ENCODE data around the gene NQO2. TPM values are rescaled to one million over a fixed set of nuclear protein-coding genes. Genes with fewer than 3 reads are reported as not detected.
"Not testable (repeated sequence)": the region's sequence is repeated elsewhere in the genome, so short reads cannot be mapped to it uniquely, and the experiment has no call there.

Gene NQO2
- total RNA-seq, 1 donor, result 14.5 TPM

DNA sequence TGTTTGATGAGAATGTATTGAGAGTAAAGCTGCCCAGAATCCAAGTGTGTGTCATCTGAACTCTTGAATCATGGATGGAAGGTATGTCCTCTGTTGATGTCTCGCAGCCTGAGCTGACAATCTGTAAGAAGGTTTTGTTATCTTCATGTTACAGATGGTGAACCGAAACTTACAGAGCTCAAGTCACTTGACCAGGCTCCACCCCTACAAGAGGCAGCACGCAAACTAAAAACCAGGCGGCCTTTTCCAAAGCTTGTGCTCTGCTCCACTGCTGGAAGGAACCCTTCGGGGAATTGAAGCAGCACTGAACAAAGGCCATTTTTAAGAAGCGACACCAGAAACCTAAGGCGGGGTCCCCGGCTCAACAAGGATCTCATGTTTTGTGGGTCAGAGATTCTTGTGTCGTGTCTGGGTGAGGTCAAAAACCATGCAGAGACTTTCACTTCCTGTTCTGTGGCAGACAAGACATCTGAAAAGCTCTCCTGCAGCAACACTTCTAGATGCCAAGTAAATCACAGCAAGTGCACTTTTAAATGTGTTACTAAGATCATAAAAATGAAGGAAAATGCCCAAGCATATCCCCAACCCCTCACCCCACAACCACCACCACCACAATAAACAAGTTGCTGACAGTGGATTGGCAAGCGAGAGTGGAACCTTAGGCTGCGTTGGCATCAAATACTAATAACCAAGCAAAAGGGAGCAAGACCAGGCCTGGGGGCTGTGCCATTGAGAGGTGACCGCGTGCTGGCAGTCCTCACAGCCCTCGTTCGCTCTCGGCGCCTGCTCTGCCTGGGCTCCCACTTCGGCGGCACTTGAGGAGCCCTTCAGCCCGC is 27.3 kb downstream of the NQO2 start:
- Histone ChIP-seq H3K4me3 (ENCODE audit: low read length) (no peak overlapping the region), H3K4me1 (ENCODE audit: insufficient read depth, low read length) (peaks cover 67% of the 10 kb centered on the region), H3K27me3 (ENCODE audit: insufficient read depth, low read length) (no peaks in the 10 kb centered on the region), H3K9me3 (ENCODE audit: low read depth, low read length) (no peaks in the 10 kb centered on the region)

DNA sequence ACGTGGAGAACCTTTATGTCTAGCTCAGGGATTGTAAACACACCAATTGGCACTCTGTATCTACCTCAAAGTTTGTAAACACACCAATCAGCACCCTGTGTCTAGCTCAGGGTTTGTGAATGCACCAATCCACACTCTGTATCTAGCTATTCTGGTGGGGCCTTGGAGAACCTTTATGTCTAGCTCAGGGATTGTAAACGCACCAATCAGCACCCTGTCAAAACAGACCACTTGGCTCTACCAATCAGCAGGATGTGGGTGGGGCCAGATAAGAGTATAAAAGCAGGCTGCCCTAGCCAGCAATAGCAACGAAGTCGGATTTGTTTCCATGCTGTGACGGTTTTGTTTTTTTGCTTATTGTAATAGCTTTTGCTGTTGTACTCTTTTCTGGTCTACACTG is 28.5 kb downstream of the NQO2 start:
- peaks cover 56% of the 10 kb centered on the region for H3K4me1 ChIP-seq (ENCODE audit: insufficient read depth, low read length)
- not testable (repeated sequence) for H3K4me3 ChIP-seq (ENCODE audit: low read length); H3K27me3 ChIP-seq (ENCODE audit: insufficient read depth, low read length); H3K9me3 ChIP-seq (ENCODE audit: low read depth, low read length)

DNA sequence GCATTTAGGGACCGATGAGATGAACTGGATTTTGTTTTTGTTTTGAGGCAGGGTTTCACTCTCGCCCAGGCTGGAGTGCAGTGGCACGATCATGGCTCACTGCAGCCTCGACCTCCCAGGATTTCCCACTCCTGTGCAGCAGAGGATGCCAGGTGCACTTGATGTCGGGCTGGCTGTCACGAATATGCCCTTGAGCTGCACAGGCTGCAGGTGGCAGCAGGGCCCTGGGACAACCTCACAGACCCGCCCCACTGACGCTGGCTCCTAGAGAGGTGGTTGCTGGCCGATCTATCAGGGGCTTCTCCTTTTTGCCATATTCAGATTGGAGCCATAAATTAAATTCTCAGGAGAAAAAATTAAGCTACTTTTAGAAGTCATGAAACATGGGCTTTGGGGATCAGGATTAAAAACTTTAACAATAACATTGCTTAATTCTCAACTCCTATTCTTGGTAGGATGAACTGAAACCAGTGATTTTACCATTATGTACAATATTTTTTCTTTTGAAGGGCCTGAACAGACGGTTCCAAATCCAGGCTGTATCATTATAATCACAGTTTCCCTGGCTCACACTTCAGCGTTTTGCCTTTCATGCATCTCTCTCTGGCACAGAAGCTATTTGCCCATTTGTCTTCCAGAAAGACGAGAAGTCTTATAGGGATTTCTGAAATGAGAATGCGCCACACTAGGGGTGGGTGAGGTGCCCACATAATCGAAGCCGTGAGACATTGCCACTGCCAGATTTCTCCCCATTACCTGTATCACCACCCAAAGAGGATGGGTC is 32.4 kb downstream of the NQO2 start:
- Histone ChIP-seq H3K4me3 (ENCODE audit: low read length) (no peak overlapping the region), H3K9me3 (ENCODE audit: low read depth, low read length) (no peaks in the 10 kb centered on the region), H3K4me1 (ENCODE audit: insufficient read depth, low read length) (peaks cover 22% of the 10 kb centered on the region), H3K27me3 (ENCODE audit: insufficient read depth, low read length) (no peaks in the 10 kb centered on the region)

DNA sequence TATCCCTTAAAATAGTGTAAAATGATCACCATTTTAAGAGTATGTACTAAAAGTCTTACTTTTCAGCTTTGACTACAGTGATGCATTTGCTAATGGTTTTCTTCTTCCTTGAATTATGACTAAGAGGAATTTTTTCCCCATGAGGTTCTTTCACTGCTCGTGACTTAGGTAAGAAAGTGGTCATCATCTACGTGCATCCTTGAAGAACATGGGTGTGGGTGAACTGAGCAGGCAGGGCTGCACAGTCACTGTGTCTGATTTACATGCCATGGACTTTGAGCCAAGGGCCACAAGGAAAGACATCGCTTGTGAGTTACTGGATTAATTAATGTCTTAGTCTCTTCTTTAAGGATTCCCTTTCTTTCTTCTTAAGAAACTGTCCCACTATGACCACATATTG is 33.3 kb downstream of the NQO2 start:
- Histone ChIP-seq H3K27me3 (ENCODE audit: insufficient read depth, low read length) (no peaks in the 10 kb centered on the region), H3K9me3 (ENCODE audit: low read depth, low read length) (no peaks in the 10 kb centered on the region), H3K4me1 (ENCODE audit: insufficient read depth, low read length) (peaks cover 22% of the 10 kb centered on the region), H3K4me3 (ENCODE audit: low read length) (no peak overlapping the region)

DNA sequence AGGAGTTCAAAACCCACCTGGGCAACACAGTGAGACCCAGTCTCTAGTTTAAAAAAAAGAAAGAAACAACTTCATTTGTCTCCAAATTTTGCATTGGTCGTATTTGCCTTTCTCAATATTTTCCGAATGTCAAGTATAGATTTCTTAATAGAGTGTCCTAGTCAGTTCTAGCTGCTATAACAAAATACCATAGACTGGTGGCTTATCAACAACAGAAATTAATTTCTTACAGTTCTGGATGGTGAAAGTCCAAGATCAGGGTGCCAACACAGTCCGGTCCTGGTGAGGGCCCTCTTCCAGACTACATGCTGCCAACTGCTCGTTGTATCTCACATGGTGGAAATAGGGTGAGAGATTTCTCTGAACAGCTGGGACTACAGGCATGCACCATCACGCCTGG is 34.0 kb downstream of the NQO2 start:
- Histone ChIP-seq H3K4me3 (ENCODE audit: low read length) (no peak overlapping the region), H3K4me1 (ENCODE audit: insufficient read depth, low read length) (peaks cover 19% of the 10 kb centered on the region), H3K27me3 (ENCODE audit: insufficient read depth, low read length) (no peaks in the 10 kb centered on the region), H3K9me3 (ENCODE audit: low read depth, low read length) (no peaks in the 10 kb centered on the region)

GRCh38 chr6:3035397-3035796 is 35.7 kb downstream of the NQO2 start:
- Histone ChIP-seq H3K4me3 (ENCODE audit: low read length) (no peak overlapping the region), H3K4me1 (ENCODE audit: insufficient read depth, low read length) (peaks cover 18% of the 10 kb centered on the region), H3K9me3 (ENCODE audit: low read depth, low read length) (no peaks in the 10 kb centered on the region), H3K27me3 (ENCODE audit: insufficient read depth, low read length) (no peaks in the 10 kb centered on the region)

DNA sequence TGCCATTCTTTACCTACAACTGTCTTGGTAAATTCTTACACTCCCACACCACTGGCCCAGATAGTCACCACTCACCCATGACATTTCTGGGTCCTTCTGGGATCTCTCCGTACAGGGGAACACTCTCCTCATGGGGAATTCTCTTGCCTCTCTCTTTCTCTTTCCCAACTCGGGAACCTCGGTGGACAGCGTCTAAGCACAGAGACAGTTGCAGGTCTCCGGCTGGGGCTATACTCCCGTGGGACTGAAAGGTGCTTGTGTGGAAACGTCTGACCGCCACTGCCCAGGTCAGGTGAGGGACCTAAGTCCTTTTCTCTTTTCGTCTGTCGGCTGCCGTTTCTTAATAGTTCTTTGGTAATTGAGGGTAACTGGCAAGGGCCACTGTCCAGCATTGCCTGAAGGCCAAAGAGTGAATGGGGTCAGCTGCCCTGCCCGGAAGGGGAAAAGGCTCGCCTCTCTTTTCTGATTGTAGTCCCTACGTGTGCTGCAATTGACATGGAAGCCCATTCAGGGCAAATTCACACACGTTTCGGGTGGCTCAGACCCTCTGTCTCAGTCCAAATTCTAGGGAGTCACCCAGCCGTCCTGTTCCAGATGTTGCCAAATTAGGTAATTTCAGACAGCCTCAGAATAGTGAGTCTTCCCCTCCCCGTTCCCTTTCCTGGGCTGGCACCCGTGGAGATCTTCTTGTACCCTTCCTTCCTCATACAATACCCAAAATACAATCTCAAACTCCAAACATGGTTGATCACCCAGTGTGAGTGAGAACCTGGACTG is 37.4 kb downstream of the NQO2 start:
- peaks cover 18% of the 10 kb centered on the region for H3K4me1 ChIP-seq (ENCODE audit: insufficient read depth, low read length)
- H3K27me3 ChIP-seq (ENCODE audit: insufficient read depth, low read length), result no peaks in the 10 kb centered on the region

DNA sequence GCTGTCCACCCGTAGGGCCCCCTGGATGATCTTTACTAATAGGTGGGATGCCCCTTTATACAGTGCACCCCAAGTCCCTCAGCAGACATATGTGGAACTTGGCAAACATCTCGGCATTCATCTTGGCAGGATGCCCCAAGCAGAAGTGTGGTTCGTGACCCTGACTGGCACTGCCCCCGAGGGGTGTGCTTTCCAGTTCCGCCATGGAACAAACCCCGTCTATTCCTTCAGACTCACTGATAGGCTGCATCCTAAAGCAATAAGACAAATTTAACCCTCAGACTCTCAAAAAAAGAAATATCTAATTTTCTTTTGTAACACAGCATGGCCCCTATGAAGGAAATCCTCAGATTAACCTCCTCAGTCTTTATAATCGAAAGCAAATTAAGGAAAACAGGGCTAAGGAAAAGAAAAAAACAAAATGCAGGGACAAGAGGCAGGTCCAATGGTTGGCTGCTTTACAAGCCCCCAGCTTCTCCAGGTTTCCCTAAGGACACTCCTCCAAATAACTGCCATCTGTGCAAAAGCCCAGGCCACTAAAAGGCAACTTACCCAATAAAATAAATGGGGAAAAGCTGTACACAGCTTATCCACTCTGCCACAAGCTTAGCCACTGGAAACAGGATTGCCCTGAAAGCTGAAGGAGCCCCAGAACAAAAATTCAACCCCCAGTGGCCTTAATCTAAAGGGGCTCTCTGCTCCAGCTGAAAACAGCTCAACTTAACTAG is 38.1 kb downstream of the NQO2 start:
- Histone ChIP-seq H3K4me3 (ENCODE audit: low read length) (no peak overlapping the region), H3K9me3 (ENCODE audit: low read depth, low read length) (no peaks in the 10 kb centered on the region), H3K4me1 (ENCODE audit: insufficient read depth, low read length) (peaks cover 18% of the 10 kb centered on the region), H3K27me3 (ENCODE audit: insufficient read depth, low read length) (no peaks in the 10 kb centered on the region)

More for the DNA sequence above, 37.4 kb downstream of the NQO2 start:
- Histone ChIP-seq H3K4me3 (ENCODE audit: low read length) (no peak overlapping the region), H3K9me3 (ENCODE audit: low read depth, low read length) (no peaks in the 10 kb centered on the region)

GRCh38 chr6:3039384-3039783 is 39.7 kb downstream of the NQO2 start:
- H3K27me3 ChIP-seq (ENCODE audit: insufficient read depth, low read length), result no peaks in the 10 kb centered on the region
- no peaks in the 10 kb centered on the region for H3K9me3 ChIP-seq (ENCODE audit: low read depth, low read length)
- peaks cover 18% of the 10 kb centered on the region for H3K4me1 ChIP-seq (ENCODE audit: insufficient read depth, low read length)
- H3K4me3 ChIP-seq (ENCODE audit: low read length), result no peak overlapping the region

DNA sequence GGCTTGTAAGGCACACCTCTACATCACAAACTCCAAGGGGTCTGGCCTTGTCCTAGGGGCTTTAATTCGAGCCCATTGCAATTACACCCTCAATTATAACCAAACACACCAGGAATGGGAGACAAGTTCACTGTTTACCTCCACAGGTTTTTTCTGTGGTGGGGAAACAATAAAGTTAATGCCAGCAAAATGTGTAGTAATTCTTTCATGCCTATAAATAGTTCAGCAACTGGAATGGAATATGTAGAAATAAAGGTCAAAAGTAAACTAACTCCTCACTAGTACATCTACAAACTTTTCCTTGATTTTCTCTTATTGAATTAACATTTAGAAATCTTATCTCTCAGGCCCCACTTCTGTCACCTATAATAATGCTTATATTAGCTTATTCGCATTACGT is 41.5 kb downstream of the NQO2 start:
- Histone ChIP-seq H3K27me3 (ENCODE audit: insufficient read depth, low read length) (no peaks in the 10 kb centered on the region), H3K4me3 (ENCODE audit: low read length) (no peak overlapping the region), H3K9me3 (ENCODE audit: low read depth, low read length) (no peaks in the 10 kb centered on the region), H3K4me1 (ENCODE audit: insufficient read depth, low read length) (peaks cover 22% of the 10 kb centered on the region)

- Histone ChIP-seq H3K4me3 (ENCODE audit: low read length) (no peak overlapping the region), H3K9me3 (ENCODE audit: low read depth, low read length) (no peaks in the 10 kb centered on the region)
Observed at GRCh38 chr6:3041606-3042005, 41.9 kb downstream of the NQO2 start.

DNA sequence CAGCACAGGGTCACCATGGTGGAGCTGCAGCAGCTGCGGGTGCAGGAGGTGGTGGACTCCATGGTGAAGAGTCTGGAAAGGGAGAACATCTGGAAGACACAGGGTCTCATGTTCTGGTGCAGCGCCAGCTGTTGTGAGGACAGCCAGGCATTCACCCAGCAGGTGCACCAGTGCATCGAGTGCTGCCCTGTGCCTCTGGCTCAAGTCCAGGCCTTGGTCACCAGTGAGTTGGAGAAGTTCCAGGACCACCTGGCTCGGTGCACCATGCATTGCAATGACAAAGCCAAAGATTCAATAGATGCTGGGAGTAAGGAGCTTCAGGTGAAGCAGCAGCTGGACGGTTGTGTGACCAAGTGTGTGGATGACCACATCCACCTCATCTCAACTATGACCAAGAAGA is 45.7 kb downstream of the NQO2 start:
- no peaks in the 10 kb centered on the region for H3K27me3 ChIP-seq (ENCODE audit: insufficient read depth, low read length)
- H3K9me3 ChIP-seq (ENCODE audit: low read depth, low read length), result no peaks in the 10 kb centered on the region
- H3K4me1 ChIP-seq (ENCODE audit: insufficient read depth, low read length), result peaks cover 9% of the 10 kb centered on the region
- no peak overlapping the region for H3K4me3 ChIP-seq (ENCODE audit: low read length)

More at GRCh38 chr6:3041606-3042005, 41.9 kb downstream of the NQO2 start:
- Histone ChIP-seq H3K4me1 (ENCODE audit: insufficient read depth, low read length) (peaks cover 26% of the 10 kb centered on the region), H3K27me3 (ENCODE audit: insufficient read depth, low read length) (no peaks in the 10 kb centered on the region)

- Histone ChIP-seq H3K27me3 (ENCODE audit: insufficient read depth, low read length) (no peaks in the 10 kb centered on the region), H3K9me3 (ENCODE audit: low read depth, low read length) (no peaks in the 10 kb centered on the region), H3K4me1 (ENCODE audit: insufficient read depth, low read length) (peaks cover 9% of the 10 kb centered on the region), H3K4me3 (ENCODE audit: low read length) (no peak overlapping the region)
Observed at GRCh38 chr6:3045777-3046176, 46.1 kb downstream of the NQO2 start.

DNA sequence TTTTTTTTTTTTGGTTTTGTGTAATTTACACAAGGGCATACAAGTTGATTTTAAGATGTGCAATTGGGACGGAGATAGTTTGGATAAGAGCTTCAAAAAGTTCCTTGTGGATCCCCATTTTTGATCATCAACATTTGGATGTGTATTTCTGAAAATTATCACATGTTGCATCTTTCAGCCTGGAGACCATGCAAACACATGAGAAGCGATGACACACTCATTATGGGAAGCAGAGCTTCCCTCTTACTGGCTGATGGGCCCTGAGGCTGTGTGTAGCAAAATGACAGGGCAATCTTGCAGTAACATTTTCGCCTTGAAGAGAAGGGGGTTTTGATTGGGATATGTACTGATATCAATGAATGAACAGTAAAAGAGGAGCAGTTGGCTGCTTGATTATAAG is 46.6 kb downstream of the NQO2 start:
- no peaks in the 10 kb centered on the region for H3K27me3 ChIP-seq (ENCODE audit: insufficient read depth, low read length)
- peaks cover 9% of the 10 kb centered on the region for H3K4me1 ChIP-seq (ENCODE audit: insufficient read depth, low read length)
- H3K9me3 ChIP-seq (ENCODE audit: low read depth, low read length), result no peaks in the 10 kb centered on the region
- no peak overlapping the region for H3K4me3 ChIP-seq (ENCODE audit: low read length)

Data from mononuclear cell (primary cell).